Measurements from ENCODE around the gene TMEM179.

GRCh38 chr14:104583424-104584306 lies 20.9 kb downstream of the TMEM179 start:
- TF ChIP-seq CTCF (IDR thresholded peaks at IDR 0.05) (no peak), EP300 (IDR thresholded peaks at IDR 0.05) (no peak)
